Stimulated activated CD8-positive, alpha-beta memory T cell treated with anti-CD3 and anti-CD28 coated beads, Interleukin-7, amount 100 ng/mL, for 1 hour (primary cell): ENCODE data around the gene RHCG.

Experiments used
- DNase-seq, 2 donors: peaks; one replicate each; pipeline ENCODE4 v3.0.0-alpha.2; 2020; ENCODE audit warnings: low read depth in 2 of 2

Gene RHCG

GRCh38 chr15:89496155-89497098, at the start of gene RHCG:
RHCG (minus strand) TSS chr15:89496583; CDS start chr15:89496544, 39 bp downstream.
- no peak for DNase-seq

- DNase-seq, result no peak
Measured at GRCh38 chr15:89543389-89543788, 47.0 kb upstream of the RHCG start.

- DNase-seq, result no peak
Measured at GRCh38 chr15:89542369-89542768, 46.0 kb upstream of the RHCG start.

- DNase-seq, result no peak
Measured at GRCh38 chr15:89539027-89539426, 42.6 kb upstream of the RHCG start.

GRCh38 chr15:89533861-89534544, 37.6 kb upstream of the RHCG start:
- DNase-seq, result no peak

GRCh38 chr15:89531796-89532537, 35.6 kb upstream of the RHCG start:
- no peak for DNase-seq

GRCh38 chr15:89530976-89531375, 34.6 kb upstream of the RHCG start:
- no peak for DNase-seq

- DNase-seq, result no peak
Measured at GRCh38 chr15:89528757-89529352, 32.5 kb upstream of the RHCG start.

- no peak for DNase-seq
Measured at GRCh38 chr15:89526601-89527441, 30.4 kb upstream of the RHCG start.

- no peak for DNase-seq
Measured at GRCh38 chr15:89526181-89526580, 29.8 kb upstream of the RHCG start.

- no peak for DNase-seq
Measured at GRCh38 chr15:89524184-89524583, 27.8 kb upstream of the RHCG start.

- no peak for DNase-seq
Measured at GRCh38 chr15:89523101-89523500, 26.7 kb upstream of the RHCG start.

GRCh38 chr15:89521605-89522004, 25.2 kb upstream of the RHCG start:
- no peak for DNase-seq

- no peak for DNase-seq
Measured at GRCh38 chr15:89515477-89515876, 19.1 kb upstream of the RHCG start.

GRCh38 chr15:89514596-89515406, 18.4 kb upstream of the RHCG start:
- DNase-seq, result no peak

- no peak for DNase-seq
Measured at GRCh38 chr15:89514186-89514585, 17.8 kb upstream of the RHCG start.

GRCh38 chr15:89513284-89513683, 16.9 kb upstream of the RHCG start:
- no peak for DNase-seq

GRCh38 chr15:89512631-89513030, 16.2 kb upstream of the RHCG start:
- DNase-seq, result no peak

GRCh38 chr15:89506026-89506686, 9.8 kb upstream of the RHCG start:
- no peak for DNase-seq

- DNase-seq, result no peak
Measured at GRCh38 chr15:89504166-89504565, 7.8 kb upstream of the RHCG start.
